ENCODE results near the gene UGT3A2. TPM values are rescaled to one million over a fixed set of nuclear protein-coding genes. Genes with fewer than 3 reads are reported as not detected.

UGT3A2 gene
- polyA plus RNA-seq, 1 donor (not counting 4 experiments of a cell fraction or from before 2014, with no cell fraction given) = 0.07 TPM

DNA sequence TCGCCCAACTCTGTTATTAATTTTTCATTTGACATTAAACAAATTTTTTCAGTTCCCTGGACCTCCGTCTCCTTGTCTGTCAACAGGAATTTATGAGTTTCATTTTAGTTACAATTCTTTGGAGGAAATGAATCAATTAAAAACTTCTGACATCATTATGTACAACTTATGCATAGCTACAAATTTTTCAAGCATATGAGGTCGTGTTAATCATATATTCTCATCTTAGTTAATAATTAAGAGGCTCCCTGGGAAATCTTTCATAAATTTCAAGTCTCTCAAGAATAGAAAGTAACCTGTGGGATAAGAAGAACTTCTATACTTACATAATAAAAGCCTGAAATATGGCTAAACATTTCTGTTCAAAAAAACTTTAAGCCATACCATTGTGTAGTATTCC, 78.9 kb downstream of the UGT3A2 start:
- no peak for TF ChIP-seq EZH2 (IDR thresholded peaks at IDR 0.05; ENCODE audit: low read length)
- TF ChIP-seq CTCF (optimal IDR thresholded peaks at IDR 0.05 in 1 of 3, IDR thresholded peaks at IDR 0.05 in 1 of 3, conservative IDR thresholded peaks at IDR 0.05 in 1 of 3; ENCODE audit: extremely low read depth in 1 of 3, insufficient read depth in 2 of 3, low read length in 3 of 3) = no peak
- Histone ChIP-seq H3K9ac (ENCODE audit: control insufficient read depth, extremely low read depth, insufficient read depth, low read length) (no peak overlapping the region), H3K9me1 (ENCODE audit: control insufficient read depth, extremely low read depth, insufficient read depth, low read length) (no peaks in the 10 kb centered on the region), H3K27ac (ENCODE audit: control insufficient read depth, insufficient read depth, low read length) (no peak overlapping the region), H3K79me2 (ENCODE audit: control insufficient read depth, insufficient read depth, low read length) (no peaks in the 10 kb centered on the region), H3K9me3 (ENCODE audit: control insufficient read depth, low read depth, low read length) (no peaks in the 10 kb centered on the region), H3K36me3 (ENCODE audit: control insufficient read depth in 2 of 2, extremely low read depth in 1 of 2, insufficient read depth in 2 of 2, low read length in 2 of 2) (no peaks in the 10 kb centered on the region), H3K4me3 (ENCODE audit: control insufficient read depth in 2 of 3, extremely low read depth in 1 of 3, insufficient read depth in 2 of 3, low read depth in 1 of 3, low read length in 3 of 3) (no peak overlapping the region), H3K4me2 (ENCODE audit: control insufficient read depth, extremely low read depth, insufficient read depth, low read depth, low read length) (no peak overlapping the region), H2AFZ (ENCODE audit: control insufficient read depth, low read length) (no peak overlapping the region), H3K4me1 (ENCODE audit: control insufficient read depth, extremely low read depth, insufficient read depth, low read length) (no peaks in the 10 kb centered on the region), H3K27me3 (ENCODE audit: control insufficient read depth, extremely low read depth, insufficient read depth, low read length) (peaks cover 12% of the 10 kb centered on the region), H4K20me1 (ENCODE audit: control insufficient read depth, extremely low read depth, insufficient read depth, low read length) (no peaks in the 10 kb centered on the region)
- dilution Hi-C loops (cut with MboI; ENCODE audit: extremely low pct_ligation_motif_present, low sequenced_read_pairs) = no loop called here
- FAIRE-seq = no peak
- DNase-seq (ENCODE audit: low read depth, low spot score) = no peak

Small RNA genes within 50 kb of the gene (small RNA-seq; reads per million reads assigned to genes)
- 0 reads per million in 3 experiments for gene AC016612.1 (ENCODE audit: insufficient read length in 3 of 3, low read depth in 3 of 3, low replicate concordance in 1 of 3)

Other genes with a start within 250 kb of the UGT3A2 start
- gene IL7R, start 210.0 kb downstream of the UGT3A2 start, polyA plus RNA-seq = 2.8 to 5.9 TPM (median 4.7 TPM) in 3 replicates
- not detected in 3 replicates for gene CAPSL, start 128.3 kb downstream of the UGT3A2 start, polyA plus RNA-seq
- not detected in 3 replicates for gene UGT3A1, start 75.5 kb downstream of the UGT3A2 start, polyA plus RNA-seq
- gene LMBRD2, start 85.0 kb upstream of the UGT3A2 start, polyA plus RNA-seq = 1.8 to 5.0 TPM (median 4.7 TPM) in 3 replicates
- 28.3 to 35.3 TPM (median 34.6 TPM) in 3 replicates for gene SKP2, start 85.2 kb upstream of the UGT3A2 start, polyA plus RNA-seq
- 7.2 to 15.4 TPM (median 8.4 TPM) in 3 replicates for gene NADK2, start 175.0 kb upstream of the UGT3A2 start, polyA plus RNA-seq
- not detected in 3 replicates for gene RANBP3L, start 235.0 kb upstream of the UGT3A2 start, polyA plus RNA-seq

Measured in keratinocyte (primary cell).